ENCODE results near the gene HIGD2A. TPM values are rescaled to one million over a fixed set of nuclear protein-coding genes. Genes with fewer than 3 reads are reported as not detected.

The HIGD2A gene
- total and polyA plus RNA-seq, 9 of the 15 experiments (the other 6 are each of a cell fraction or from before 2014, with no cell fraction given), result 94.7 to 264 (median 163) TPM

GRCh38 chr5:176352116-176352878, 36.3 kb upstream of the HIGD2A start (continued):
- TF ChIP-seq REST (IDR thresholded peaks at IDR 0.05; ENCODE audit: borderline replicate concordance) (no peak), REST (CRISPR knock-in tag; IDR thresholded peaks at IDR 0.05; ENCODE audit: low read depth) (no peak), E2F1 (CRISPR knock-in tag; IDR thresholded peaks at IDR 0.05) (no peak), E2F8 (IDR thresholded peaks at IDR 0.05; ENCODE audit: low read depth, partially characterized antibody) (no peak), ATF3 (IDR thresholded peaks at IDR 0.05) (no peak), ATF3 (CRISPR knock-in tag; conservative IDR thresholded peaks at IDR 0.05) (no peak)
